HT1080 (cell line): ENCODE measurements around the gene DOCK1. TPM values are rescaled to one million over a fixed set of nuclear protein-coding genes. Genes with fewer than 3 reads are reported as not detected.

Source experiments
- DNase-seq: peaks from one replicate; pipeline ENCODE4 v3.0.0-alpha.2; 2015; ENCODE audit warnings: low read depth
- total RNA-seq: library from RNA; depleted of rRNA; stranded (reverse); fragments of >200 nt; shearing (Covaris generic); gene quantifications from 2 replicates; pipeline ENCODE4 v1.2.3, GENCODE V29; 2014

DOCK1 gene
- total RNA-seq, 1 experiment from 2014 or later: 28.6 TPM

DNA sequence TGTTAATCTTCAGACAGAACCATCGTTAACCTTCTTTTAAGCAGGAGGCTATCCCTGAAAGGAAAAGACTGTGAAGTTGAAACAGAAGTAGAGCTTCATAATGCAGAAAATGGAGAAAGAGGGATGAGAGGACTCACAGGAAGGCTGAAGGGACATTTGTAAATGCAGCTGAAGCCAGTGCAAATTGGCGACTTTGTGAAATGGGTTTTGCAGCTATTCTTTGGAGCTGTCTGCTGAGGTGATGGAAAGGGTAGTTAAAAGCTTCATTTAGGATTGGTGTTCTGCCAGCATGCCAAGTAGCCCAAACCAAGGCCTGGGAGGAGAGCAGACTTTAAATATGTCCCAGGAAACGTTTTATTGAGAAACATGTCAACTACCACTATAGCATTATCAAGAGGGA lies 168.4 kb downstream of the DOCK1 start:
- no peak for DNase-seq

- DNase-seq: no peak
Observed at GRCh38 chr10:127079392-127079791, 174.2 kb downstream of the DOCK1 start.

DNA sequence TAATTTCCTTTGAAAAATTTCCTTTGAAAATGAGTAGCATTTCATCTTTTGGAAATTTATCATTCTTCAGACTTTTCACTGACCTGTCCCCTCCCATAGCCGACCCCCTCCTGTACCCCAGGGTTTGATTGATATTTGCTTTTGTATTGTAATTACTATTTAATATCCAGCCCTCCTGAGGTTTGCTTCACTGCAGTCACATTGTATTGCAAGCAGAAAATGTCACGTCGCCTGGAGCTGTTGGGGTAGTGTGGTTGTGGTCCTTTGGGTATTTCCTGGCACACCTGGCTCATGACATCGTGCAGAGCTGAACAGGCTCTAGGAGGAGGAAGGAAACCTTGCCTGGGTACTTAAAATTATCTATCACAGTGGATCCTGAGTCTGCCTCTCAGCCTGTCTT lies 175.1 kb downstream of the DOCK1 start:
- DNase-seq: no peak

- DNase-seq: no peak
Observed at GRCh38 chr10:127081851-127082345, 176.7 kb downstream of the DOCK1 start.

- DNase-seq: no peak
Observed at GRCh38 chr10:127082651-127083050, 177.4 kb downstream of the DOCK1 start.

- no peak for DNase-seq
Observed at GRCh38 chr10:127085957-127086356, 180.7 kb downstream of the DOCK1 start.

- DNase-seq: no peak
Observed at GRCh38 chr10:127088908-127089307, 183.7 kb downstream of the DOCK1 start.

GRCh38 chr10:127089446-127089845 lies 184.2 kb downstream of the DOCK1 start:
- DNase-seq: no peak

DNA sequence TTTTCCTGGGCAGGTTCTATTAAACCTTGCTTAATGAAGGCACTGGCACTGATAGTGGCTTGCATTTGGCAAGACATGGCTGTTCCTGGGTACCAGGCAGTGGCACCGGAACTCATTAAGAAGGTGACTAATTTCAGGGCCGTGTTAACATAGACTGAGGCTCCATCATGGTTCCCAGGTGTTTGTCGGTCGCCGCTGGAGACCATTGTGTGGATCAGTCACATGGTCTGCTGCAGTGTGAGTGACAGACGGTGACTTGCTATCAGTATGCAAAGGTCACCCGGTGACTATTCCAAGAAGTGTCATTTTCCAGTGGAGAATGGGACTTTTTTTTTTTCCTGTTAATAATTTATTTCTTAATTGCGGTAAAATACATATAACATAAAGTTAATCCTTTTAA lies 184.9 kb downstream of the DOCK1 start:
- peak; percentile 3 for DNase-seq

DNA sequence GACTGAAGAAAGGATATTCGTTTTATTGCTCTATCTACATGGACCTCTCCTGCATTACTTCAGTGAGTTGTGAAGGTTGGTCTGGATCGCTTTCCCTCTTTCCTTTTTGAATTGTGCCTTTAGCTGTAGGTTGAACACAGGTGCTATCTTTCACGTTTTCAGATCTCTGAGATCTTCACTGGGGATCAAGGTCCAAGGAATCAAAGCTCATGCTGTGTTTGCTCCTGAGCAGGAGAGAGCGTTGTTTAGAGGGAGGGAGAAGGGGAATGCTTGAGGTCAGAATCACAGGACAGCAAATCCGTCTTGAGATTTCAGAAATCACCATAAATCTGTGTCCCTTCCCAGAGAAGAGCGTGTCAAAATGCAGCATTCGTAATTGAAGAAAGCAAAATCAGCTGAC lies 186.1 kb downstream of the DOCK1 start:
- no peak for DNase-seq

- no peak for DNase-seq
Observed at GRCh38 chr10:127092916-127093315, 187.7 kb downstream of the DOCK1 start.

- no peak for DNase-seq
Observed at GRCh38 chr10:127094984-127095383, 189.8 kb downstream of the DOCK1 start.

- DNase-seq: no peak
Observed at GRCh38 chr10:127100983-127101615, 195.9 kb downstream of the DOCK1 start.

- no peak for DNase-seq
Observed at GRCh38 chr10:127102176-127102575, 196.9 kb downstream of the DOCK1 start.

DNA sequence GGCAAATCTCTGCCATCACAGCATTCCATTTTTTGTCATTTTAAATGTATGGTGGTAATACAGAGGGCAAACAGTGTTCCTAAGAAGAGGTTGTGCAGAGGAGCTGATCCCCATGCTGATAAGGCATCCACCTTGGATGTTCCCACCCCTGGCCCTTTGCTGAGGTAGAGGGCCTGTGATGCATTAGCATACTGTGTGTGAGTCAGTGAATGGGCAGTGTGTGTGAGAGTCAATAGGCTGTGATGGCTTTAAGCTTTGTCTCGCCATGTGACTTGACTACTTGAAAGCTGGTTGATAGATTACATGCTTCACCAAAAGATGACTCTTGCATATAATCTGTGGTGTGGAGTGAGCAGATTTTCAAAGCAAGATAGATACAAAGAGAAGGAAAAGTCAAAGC lies 209.9 kb downstream of the DOCK1 start:
- no peak for DNase-seq

DNA sequence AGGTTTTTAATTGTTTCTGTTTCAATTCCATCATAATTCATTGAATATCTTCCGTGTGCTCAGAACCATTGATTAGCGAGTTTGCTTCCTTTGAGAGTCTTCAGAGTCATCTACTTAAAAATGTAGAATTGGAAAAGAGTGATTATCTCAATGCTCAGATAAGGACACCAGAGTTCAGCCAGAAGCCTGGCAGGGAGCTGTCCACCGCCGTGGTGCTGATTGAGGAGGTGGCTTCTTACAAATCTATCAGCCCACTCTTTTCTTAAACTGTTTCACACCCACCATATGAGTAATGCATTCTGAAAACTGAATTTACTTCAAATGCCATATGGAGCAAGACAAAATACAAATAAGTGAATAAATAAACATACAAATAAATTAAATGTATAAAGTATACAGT lies 211.9 kb downstream of the DOCK1 start:
- DNase-seq: peak; percentile 45

GRCh38 chr10:127118034-127118433 lies 212.8 kb downstream of the DOCK1 start:
- DNase-seq: peak; percentile 20

GRCh38 chr10:127119936-127120335 lies 214.7 kb downstream of the DOCK1 start:
- DNase-seq: no peak

- DNase-seq: no peak
Observed at GRCh38 chr10:127122831-127123230, 217.6 kb downstream of the DOCK1 start.

- no peak for DNase-seq
Observed at GRCh38 chr10:127123626-127124025, 218.4 kb downstream of the DOCK1 start.

DNA sequence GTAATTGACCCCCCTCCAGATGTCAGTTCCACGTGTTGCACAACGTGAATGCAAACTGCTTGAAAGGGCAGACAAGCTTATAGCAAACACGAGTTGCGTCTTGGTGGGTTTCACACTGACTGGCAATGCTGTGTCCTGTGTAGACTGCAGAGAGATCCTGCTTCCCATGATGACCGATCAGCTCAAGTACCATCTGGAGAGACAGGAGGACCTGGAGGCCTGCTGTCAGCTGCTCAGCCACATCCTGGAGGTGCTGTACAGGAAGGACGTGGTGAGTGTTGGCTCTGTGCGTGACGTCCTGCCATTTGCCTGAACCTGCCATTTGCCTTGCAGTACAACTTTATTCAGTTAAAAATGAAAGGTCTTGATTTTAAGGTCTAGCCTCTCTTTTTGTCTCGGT lies 220.1 kb downstream of the DOCK1 start:
- DNase-seq: peak; percentile 71

GRCh38 chr10:127127822-127128221 lies 222.6 kb downstream of the DOCK1 start:
- no peak for DNase-seq

DNA sequence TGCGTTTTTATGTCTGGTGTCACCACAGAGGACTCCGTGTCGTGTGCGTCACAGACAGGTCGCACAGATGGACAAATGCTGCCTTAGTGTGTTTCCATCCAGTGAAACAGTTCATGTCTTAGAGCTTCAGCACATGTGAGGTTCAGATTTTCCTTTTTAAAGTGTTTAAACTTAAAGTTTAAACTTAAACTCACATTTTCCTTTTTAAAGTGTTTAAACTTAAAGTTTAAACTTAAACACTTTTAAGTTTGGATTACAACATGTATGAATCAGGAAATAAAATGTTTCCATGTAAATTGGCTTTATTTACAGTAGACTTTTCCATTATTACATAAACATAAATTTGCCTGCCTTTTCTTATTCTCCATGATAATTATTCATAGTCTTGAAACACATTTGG lies 223.9 kb downstream of the DOCK1 start:
- no peak for DNase-seq

- DNase-seq: no peak
Observed at GRCh38 chr10:127132451-127132850, 227.2 kb downstream of the DOCK1 start.
